Measurements from ENCODE around the gene SERPINA1.

DNA sequence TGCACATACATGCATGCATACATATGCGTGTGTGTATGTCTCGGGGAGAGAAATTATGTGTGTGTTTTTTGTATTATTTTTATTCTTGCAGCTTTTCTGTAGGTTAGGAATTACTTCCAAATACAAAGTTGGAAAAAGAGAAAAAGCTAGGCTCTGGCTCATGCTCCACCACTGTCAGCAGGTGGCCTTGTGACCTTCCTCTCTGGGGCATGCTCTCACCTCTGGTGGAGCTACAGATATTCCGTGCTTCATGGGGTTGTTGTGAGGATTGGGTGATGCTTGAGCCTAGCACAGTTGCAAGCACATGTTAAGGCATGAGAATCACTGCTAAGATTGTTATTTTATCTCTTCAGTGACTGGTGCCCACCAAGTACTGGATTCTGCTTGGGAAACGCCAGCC is 58.5 kb downstream of the SERPINA1 start:
- TF ChIP-seq, protein P1, sequence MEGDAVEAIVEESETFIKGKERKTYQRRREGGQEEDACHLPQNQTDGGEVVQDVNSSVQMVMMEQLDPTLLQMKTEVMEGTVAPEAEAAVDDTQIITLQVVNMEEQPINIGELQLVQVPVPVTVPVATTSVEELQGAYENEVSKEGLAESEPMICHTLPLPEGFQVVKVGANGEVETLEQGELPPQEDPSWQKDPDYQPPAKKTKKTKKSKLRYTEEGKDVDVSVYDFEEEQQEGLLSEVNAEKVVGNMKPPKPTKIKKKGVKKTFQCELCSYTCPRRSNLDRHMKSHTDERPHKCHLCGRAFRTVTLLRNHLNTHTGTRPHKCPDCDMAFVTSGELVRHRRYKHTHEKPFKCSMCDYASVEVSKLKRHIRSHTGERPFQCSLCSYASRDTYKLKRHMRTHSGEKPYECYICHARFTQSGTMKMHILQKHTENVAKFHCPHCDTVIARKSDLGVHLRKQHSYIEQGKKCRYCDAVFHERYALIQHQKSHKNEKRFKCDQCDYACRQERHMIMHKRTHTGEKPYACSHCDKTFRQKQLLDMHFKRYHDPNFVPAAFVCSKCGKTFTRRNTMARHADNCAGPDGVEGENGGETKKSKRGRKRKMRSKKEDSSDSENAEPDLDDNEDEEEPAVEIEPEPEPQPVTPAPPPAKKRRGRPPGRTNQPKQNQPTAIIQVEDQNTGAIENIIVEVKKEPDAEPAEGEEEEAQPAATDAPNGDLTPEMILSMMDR (IDR thresholded peaks at IDR 0.05): no peak
- no peak for TF ChIP-seq POLR2A (IDR thresholded peaks at IDR 0.05)

All from Peyer's patch (tissue), 4 donors.